Breast epithelium (tissue), 3 donors: ENCODE measurements around the gene ZNF562.

Experiments used
- POLR2A ChIP-seq: fragments of 450-650 bp; IDR thresholded peaks from one replicate; pipeline ENCODE4 v1.6.1; 2016; ENCODE audit warnings: antibody characterized with exemption, mild to moderate bottlenecking, moderate library complexity
- POLR2AphosphoS5 ChIP-seq, 3 donors: sonication (generic); formaldehyde crosslinking; IDR thresholded peaks; one replicate each; pipeline ENCODE4 v1.6.1; 2017; ENCODE audit warnings: antibody characterized with exemption in 3 of 3
- TF ChIP-seq, protein P1 (sequence below), 3 donors: fragments of 450-650 bp; IDR thresholded peaks; one replicate each; pipeline ENCODE4 v1.5.1; 2016 to 2017; ENCODE audit warnings: antibody characterized with exemption in 3 of 3, mild to moderate bottlenecking in 3 of 3, moderate library complexity in 3 of 3

DNA sequence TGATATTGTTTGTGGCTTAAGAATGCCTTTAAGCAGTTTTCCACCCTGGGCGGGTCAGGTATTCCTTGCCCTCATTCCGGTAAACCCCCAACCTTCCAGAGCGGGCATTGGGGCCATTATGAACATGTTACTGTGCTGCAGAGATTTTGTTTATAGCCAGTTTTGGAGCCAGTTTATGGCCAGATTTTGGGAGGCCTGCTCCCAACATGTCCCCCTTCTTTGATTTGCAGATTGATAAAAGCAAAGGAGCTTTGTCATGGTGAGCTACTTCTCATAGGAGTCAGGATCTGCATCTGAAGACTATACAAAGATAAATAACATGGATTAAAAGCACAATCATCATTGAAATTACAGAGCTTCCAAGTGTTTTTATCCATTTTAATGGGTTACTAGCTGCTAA, 36.9 kb upstream of the ZNF562 start:
- TF ChIP-seq, protein P1, sequence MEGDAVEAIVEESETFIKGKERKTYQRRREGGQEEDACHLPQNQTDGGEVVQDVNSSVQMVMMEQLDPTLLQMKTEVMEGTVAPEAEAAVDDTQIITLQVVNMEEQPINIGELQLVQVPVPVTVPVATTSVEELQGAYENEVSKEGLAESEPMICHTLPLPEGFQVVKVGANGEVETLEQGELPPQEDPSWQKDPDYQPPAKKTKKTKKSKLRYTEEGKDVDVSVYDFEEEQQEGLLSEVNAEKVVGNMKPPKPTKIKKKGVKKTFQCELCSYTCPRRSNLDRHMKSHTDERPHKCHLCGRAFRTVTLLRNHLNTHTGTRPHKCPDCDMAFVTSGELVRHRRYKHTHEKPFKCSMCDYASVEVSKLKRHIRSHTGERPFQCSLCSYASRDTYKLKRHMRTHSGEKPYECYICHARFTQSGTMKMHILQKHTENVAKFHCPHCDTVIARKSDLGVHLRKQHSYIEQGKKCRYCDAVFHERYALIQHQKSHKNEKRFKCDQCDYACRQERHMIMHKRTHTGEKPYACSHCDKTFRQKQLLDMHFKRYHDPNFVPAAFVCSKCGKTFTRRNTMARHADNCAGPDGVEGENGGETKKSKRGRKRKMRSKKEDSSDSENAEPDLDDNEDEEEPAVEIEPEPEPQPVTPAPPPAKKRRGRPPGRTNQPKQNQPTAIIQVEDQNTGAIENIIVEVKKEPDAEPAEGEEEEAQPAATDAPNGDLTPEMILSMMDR (IDR thresholded peaks at IDR 0.05) = no peak
- TF ChIP-seq POLR2A (no peak), POLR2AphosphoS5 (IDR thresholded peaks at IDR 0.05) (no peak)
